Panc1 (cell line): ENCODE results near the gene ATG13.

Experiments used
- TCF7L2 ChIP-seq: IDR thresholded peaks from 2 replicates; pipeline ENCODE4 v1.6.1; 2011; ENCODE audit warnings: mild to moderate bottlenecking, low read depth, low read length, inconsistent platforms
- TF ChIP-seq, protein P1 (sequence below): fragments of 450-650 bp; IDR thresholded peaks from 2 replicates; pipeline ENCODE4 v1.5.1; 2017; ENCODE audit warnings: mild to moderate bottlenecking
- TF ChIP-seq, protein P2 (sequence below), 2 experiments: IDR thresholded peaks; 2 replicates each; pipeline ENCODE4 v1.6.1; 2011 to 2012; ENCODE audit warnings: low read depth in 2 of 2, control low read depth in 1 of 2, low read length in 1 of 2, mild to moderate bottlenecking in 1 of 2, moderate library complexity in 1 of 2; ENCODE audit not compliant: insufficient read depth in 1 of 2

DNA sequence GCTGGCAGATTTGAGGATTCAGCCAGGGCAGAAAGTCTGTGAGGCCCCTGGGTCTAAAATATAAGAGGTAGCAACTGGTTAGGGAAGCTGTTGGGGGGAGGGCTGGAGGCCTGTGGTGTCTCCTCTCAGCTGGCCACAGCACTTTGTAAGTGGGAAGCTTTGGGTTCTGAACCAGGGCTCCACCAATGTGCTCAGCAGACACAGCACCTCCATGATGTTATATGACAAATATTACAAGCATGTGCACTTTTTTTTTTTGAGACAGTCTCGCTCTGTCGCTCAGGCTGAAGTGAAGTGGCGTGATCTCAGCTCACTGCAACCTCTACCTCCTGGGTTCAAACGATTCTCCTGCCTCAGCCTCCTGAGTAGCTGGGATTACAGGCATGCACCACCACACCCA lies 75.1 kb downstream of the ATG13 start:
- TF ChIP-seq TCF7L2 = no peak
- TF ChIP-seq, protein P1, sequence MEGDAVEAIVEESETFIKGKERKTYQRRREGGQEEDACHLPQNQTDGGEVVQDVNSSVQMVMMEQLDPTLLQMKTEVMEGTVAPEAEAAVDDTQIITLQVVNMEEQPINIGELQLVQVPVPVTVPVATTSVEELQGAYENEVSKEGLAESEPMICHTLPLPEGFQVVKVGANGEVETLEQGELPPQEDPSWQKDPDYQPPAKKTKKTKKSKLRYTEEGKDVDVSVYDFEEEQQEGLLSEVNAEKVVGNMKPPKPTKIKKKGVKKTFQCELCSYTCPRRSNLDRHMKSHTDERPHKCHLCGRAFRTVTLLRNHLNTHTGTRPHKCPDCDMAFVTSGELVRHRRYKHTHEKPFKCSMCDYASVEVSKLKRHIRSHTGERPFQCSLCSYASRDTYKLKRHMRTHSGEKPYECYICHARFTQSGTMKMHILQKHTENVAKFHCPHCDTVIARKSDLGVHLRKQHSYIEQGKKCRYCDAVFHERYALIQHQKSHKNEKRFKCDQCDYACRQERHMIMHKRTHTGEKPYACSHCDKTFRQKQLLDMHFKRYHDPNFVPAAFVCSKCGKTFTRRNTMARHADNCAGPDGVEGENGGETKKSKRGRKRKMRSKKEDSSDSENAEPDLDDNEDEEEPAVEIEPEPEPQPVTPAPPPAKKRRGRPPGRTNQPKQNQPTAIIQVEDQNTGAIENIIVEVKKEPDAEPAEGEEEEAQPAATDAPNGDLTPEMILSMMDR = no peak
- TF ChIP-seq, protein P2, sequence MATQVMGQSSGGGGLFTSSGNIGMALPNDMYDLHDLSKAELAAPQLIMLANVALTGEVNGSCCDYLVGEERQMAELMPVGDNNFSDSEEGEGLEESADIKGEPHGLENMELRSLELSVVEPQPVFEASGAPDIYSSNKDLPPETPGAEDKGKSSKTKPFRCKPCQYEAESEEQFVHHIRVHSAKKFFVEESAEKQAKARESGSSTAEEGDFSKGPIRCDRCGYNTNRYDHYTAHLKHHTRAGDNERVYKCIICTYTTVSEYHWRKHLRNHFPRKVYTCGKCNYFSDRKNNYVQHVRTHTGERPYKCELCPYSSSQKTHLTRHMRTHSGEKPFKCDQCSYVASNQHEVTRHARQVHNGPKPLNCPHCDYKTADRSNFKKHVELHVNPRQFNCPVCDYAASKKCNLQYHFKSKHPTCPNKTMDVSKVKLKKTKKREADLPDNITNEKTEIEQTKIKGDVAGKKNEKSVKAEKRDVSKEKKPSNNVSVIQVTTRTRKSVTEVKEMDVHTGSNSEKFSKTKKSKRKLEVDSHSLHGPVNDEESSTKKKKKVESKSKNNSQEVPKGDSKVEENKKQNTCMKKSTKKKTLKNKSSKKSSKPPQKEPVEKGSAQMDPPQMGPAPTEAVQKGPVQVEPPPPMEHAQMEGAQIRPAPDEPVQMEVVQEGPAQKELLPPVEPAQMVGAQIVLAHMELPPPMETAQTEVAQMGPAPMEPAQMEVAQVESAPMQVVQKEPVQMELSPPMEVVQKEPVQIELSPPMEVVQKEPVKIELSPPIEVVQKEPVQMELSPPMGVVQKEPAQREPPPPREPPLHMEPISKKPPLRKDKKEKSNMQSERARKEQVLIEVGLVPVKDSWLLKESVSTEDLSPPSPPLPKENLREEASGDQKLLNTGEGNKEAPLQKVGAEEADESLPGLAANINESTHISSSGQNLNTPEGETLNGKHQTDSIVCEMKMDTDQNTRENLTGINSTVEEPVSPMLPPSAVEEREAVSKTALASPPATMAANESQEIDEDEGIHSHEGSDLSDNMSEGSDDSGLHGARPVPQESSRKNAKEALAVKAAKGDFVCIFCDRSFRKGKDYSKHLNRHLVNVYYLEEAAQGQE (IDR thresholded peaks at IDR 0.05; ENCODE audit: insufficient read depth in 1 of 2, low read depth in 2 of 2, low read length in 1 of 2) = no peak
